Heart left ventricle (tissue), 13 donors: ENCODE data around the gene KRTAP10-4.

Source experiments
- POLR2A ChIP-seq, 2 donors: fragments of 450-650 bp; IDR thresholded peaks; one replicate each; pipeline ENCODE4 v1.6.1; 2017; ENCODE audit warnings: antibody characterized with exemption in 2 of 2, mild to moderate bottlenecking in 2 of 2, moderate library complexity in 2 of 2
- TF ChIP-seq, protein P1 (sequence below), 12 donors: fragments of 200-600 bp; sonication (generic) in 4 of 12; IDR thresholded peaks; one replicate each; pipeline versions ENCODE4 v1.5.0 to v1.8.0; 2018 to 2022; ENCODE audit warnings: antibody characterized with exemption in 12 of 12, mild to moderate bottlenecking in 5 of 12
- donor health status: ischemic (EF 13 %, LVEDD 7.1; RV severe dilation, severe dysfunction).
- donor health status: DM: no; HTN: yes; CAD: no.
- donor health status: DM: no; HTN: no; CAD: no.
- donor health status: ischemic (EF 25% LVEDD 6.9; RV normal size, moderate dysfunction).
- donor health status: ischemic (EF 25% LVEDD 5.7; RV mildly dilated, moderate dysfunction).
- donor health status: ischemic (EF 35%, LVEDD 5.7; RV mildly dilated, moderate dysfunction).
- donor health status: nonischemic (EF 11% LVEDD 7.7; RV severe dilation, severe dysfunction).
- donor health status: DM: yes; HTN: yes; CAD: no.
- donor health status: PGD.
- donor health status: ischemic (EF 29% LVEDD 5.4; RV normal size, mild dysfunction).
- donor health status: nonischemic (EF 23%, LVEDD 6.1; RV moderate dilation, normal function).

DNA sequence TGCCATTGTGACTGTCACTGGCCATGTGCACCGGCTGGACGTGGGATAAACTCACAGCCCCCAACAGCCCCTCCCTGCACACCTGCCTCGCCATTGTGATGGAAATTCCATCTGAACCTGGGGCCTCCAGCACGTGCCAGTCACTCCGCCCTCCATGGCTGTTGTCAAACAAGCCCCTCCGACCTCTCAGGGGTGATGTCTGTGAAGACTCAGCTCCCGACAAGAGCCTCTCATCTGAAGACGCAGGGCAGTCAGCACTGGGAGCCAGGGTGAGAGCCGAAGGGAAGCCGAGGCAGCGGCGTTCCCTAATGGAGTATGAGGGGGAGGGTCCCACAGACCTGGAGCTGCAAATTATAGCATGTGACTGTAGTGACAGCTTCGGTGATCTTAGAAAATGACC, 20.8 kb upstream of the KRTAP10-4 start:
- TF ChIP-seq, protein P1, sequence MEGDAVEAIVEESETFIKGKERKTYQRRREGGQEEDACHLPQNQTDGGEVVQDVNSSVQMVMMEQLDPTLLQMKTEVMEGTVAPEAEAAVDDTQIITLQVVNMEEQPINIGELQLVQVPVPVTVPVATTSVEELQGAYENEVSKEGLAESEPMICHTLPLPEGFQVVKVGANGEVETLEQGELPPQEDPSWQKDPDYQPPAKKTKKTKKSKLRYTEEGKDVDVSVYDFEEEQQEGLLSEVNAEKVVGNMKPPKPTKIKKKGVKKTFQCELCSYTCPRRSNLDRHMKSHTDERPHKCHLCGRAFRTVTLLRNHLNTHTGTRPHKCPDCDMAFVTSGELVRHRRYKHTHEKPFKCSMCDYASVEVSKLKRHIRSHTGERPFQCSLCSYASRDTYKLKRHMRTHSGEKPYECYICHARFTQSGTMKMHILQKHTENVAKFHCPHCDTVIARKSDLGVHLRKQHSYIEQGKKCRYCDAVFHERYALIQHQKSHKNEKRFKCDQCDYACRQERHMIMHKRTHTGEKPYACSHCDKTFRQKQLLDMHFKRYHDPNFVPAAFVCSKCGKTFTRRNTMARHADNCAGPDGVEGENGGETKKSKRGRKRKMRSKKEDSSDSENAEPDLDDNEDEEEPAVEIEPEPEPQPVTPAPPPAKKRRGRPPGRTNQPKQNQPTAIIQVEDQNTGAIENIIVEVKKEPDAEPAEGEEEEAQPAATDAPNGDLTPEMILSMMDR (IDR thresholded peaks at IDR 0.05), result no peak
- TF ChIP-seq POLR2A (IDR thresholded peaks at IDR 0.05), result no peak
